Transverse colon (tissue), 4 donors: ENCODE measurements around the gene FRMD6. TPM values are rescaled to one million over a fixed set of nuclear protein-coding genes. Genes with fewer than 3 reads are reported as not detected.

Source experiments
- DNase-seq: peaks from one replicate; pipeline ENCODE4 v3.0.0-alpha.2; 2019
- H3K27ac ChIP-seq, 4 donors: fragments of 200-600 bp; sonication (generic); 2 replicates each; pipeline ENCODE4 v1.5.1; 2016 to 2018; ENCODE audit warnings: inconsistent platforms in 4 of 4
- H3K27me3 ChIP-seq: fragments of 200-600 bp; sonication (generic); 2 replicates; pipeline ENCODE4 v1.5.1; 2017; ENCODE audit warnings: inconsistent platforms
- H3K36me3 ChIP-seq, 4 donors: fragments of 200-600 bp; sonication (generic); 2 replicates each; pipeline ENCODE4 v1.5.1; 2017 to 2019; ENCODE audit warnings: inconsistent platforms in 4 of 4
- H3K4me1 ChIP-seq, 4 donors: fragments of 200-600 bp; sonication (generic); 2 replicates each; pipeline ENCODE4 v1.5.1; 2017 to 2020; ENCODE audit warnings: inconsistent platforms in 4 of 4
- H3K4me3 ChIP-seq, 4 donors: fragments of 200-600 bp; sonication (generic); 1 replicate in 1 of 4; 2 replicates in 3 of 4; pipeline versions ENCODE4 v1.5.1 to v1.6.1; 2017 to 2019; ENCODE audit warnings: inconsistent platforms in 4 of 4
- H3K9me3 ChIP-seq, 2 donors: fragments of 200-600 bp; sonication (generic); 2 replicates each; pipeline ENCODE4 v1.5.1; 2017 to 2019; ENCODE audit warnings: inconsistent platforms in 2 of 2
- CTCF ChIP-seq, 5 experiments: fragments of 200-600 bp in 3 of 5; fragments of 450-650 bp in 2 of 5; sonication (generic) in 3 of 5; IDR thresholded peaks; 1 replicate in 2 of 5; 2 replicates in 3 of 5; pipeline ENCODE4 v1.5.1; 2016 to 2017; ENCODE audit warnings: antibody characterized with exemption in 5 of 5, inconsistent platforms in 3 of 5, mild to moderate bottlenecking in 2 of 5, moderate library complexity in 1 of 5
- EP300 ChIP-seq: sonication (generic); formaldehyde crosslinking; IDR thresholded peaks from one replicate; pipeline ENCODE4 v1.6.1; 2017; ENCODE audit warnings: antibody characterized with exemption, low read depth
- POLR2A ChIP-seq: fragments of 450-650 bp; IDR thresholded peaks from one replicate; pipeline ENCODE4 v1.6.1; 2016; ENCODE audit warnings: antibody characterized with exemption, mild to moderate bottlenecking, moderate library complexity
- POLR2AphosphoS5 ChIP-seq, 3 donors: sonication (generic); formaldehyde crosslinking; IDR thresholded peaks; one replicate each; pipeline ENCODE4 v1.6.1; 2016; ENCODE audit warnings: antibody characterized with exemption in 3 of 3
- WGBS, 2 donors: methylation state at CpG; one replicate each; pipeline ENCODE4 v1.1.5; 2018; ENCODE audit warnings: low coverage in 1 of 2; 5-methylcytosine and 5-hydroxymethylcytosine counted together
- in situ Hi-C, 4 donors: fragments of 200-750 bp; cut with MboI; loops; one replicate each; pipeline versions ENCODE4 v1.15.0 to v1.15.1; 2017; ENCODE audit warnings: low sequenced_read_pairs in 3 of 4, low pct_ligation_motif_present in 1 of 4, low pct_unique_long_range_greater_than_20kb in 1 of 4
- intact Hi-C: fragments of 100-400 bp; cut with DNase I; formaldehyde crosslinking; loops from one replicate; pipeline ENCODE4 v1.15.1; 2023; ENCODE audit warnings: low total_unique reads
- total RNA-seq, 4 donors: library from RNA; depleted of rRNA; stranded (reverse); fragments of >200 nt; gene quantifications; one replicate each; pipeline ENCODE4 v1.1.0, GENCODE V29; 2016

Gene FRMD6
- total RNA-seq, 4 donors from 2014 or later = 8.4 to 21.7 (median 11.7) TPM

GRCh38 chr14:51727526-51727925 lies 75.8 kb downstream of the FRMD6 start:
- intact Hi-C loops = no loop called here
- Histone ChIP-seq H3K4me3 (no peak overlapping the region), H3K4me1 (no peaks in the 10 kb centered on the region), H3K27me3 (no peaks in the 10 kb centered on the region), H3K36me3 (peaks cover 0 to 11% (median 5%) of the 10 kb centered on the region in 4 donors), H3K9me3 (no peaks in the 10 kb centered on the region), H3K27ac (no peak overlapping the region)
- no peak for DNase-seq
- TF ChIP-seq POLR2A = no peak
- TF ChIP-seq CTCF (IDR thresholded peaks at IDR 0.05) = no peak
- TF ChIP-seq POLR2AphosphoS5 (IDR thresholded peaks at IDR 0.05) = no peak
- no peak for TF ChIP-seq EP300
- 85 to 90% methylated on average over 5 of the region's 5 CpGs for WGBS, 2 donors
- in situ Hi-C loops = no loop called here

- Histone ChIP-seq H3K4me1 (no peaks in the 10 kb centered on the region), H3K36me3 (peaks cover 0 to 11% (median 3%) of the 10 kb centered on the region in 4 donors), H3K4me3 (no peak overlapping the region), H3K9me3 (no peaks in the 10 kb centered on the region), H3K27ac (no peak overlapping the region), H3K27me3 (no peaks in the 10 kb centered on the region)
- TF ChIP-seq POLR2AphosphoS5 (IDR thresholded peaks at IDR 0.05) = no peak
- no peak for TF ChIP-seq EP300
- no peak for TF ChIP-seq POLR2A
- no peak for TF ChIP-seq CTCF (IDR thresholded peaks at IDR 0.05)
- 89 to 100% methylated on average over 1 of the region's 1 CpG for WGBS, 2 donors
- intact Hi-C loops (no loop called here), in situ Hi-C loops (no loop called here)
- no peak for DNase-seq
Measured at GRCh38 chr14:51730098-51730497, 78.4 kb downstream of the FRMD6 start.

GRCh38 chr14:51730684-51731083 lies 79.0 kb downstream of the FRMD6 start:
- H3K9me3 ChIP-seq = no peaks in the 10 kb centered on the region
- H3K4me1 ChIP-seq = no peaks in the 10 kb centered on the region
- in situ Hi-C loops (no loop called here), intact Hi-C loops (no loop called here)
- no peak overlapping the region for H3K4me3 ChIP-seq
- DNase-seq = no peak
- H3K27me3 ChIP-seq = no peaks in the 10 kb centered on the region
- H3K36me3 ChIP-seq = peaks cover 0 to 10% (median 3%) of the 10 kb centered on the region in 4 donors
- no peak overlapping the region for H3K27ac ChIP-seq
- TF ChIP-seq POLR2A (no peak), POLR2AphosphoS5 (IDR thresholded peaks at IDR 0.05) (no peak), EP300 (no peak), CTCF (IDR thresholded peaks at IDR 0.05) (no peak)
- 85 to 88% methylated on average over 2 of the region's 2 CpGs for WGBS, 2 donors

- intact Hi-C loops = no loop called here
- 72 to 73% methylated on average over 4 of the region's 4 CpGs for WGBS, 2 donors
Measured at GRCh38 chr14:51732494-51733112, 80.9 kb downstream of the FRMD6 start.

More at GRCh38 chr14:51732494-51733112, 80.9 kb downstream of the FRMD6 start:
- Histone ChIP-seq H3K4me1 (no peaks in the 10 kb centered on the region), H3K9me3 (no peaks in the 10 kb centered on the region), H3K27ac (no peak overlapping the region), H3K27me3 (no peaks in the 10 kb centered on the region), H3K4me3 (no peak overlapping the region), H3K36me3 (peaks cover 0 to 6% (median 3%) of the 10 kb centered on the region in 4 donors)
- in situ Hi-C loops = no loop called here
- no peak for TF ChIP-seq POLR2A
- TF ChIP-seq CTCF (IDR thresholded peaks at IDR 0.05) = no peak
- no peak for TF ChIP-seq EP300
- no peak for TF ChIP-seq POLR2AphosphoS5 (IDR thresholded peaks at IDR 0.05)
- no peak for DNase-seq
